BLaER1 (cell line): Measurements from ENCODE around the gene CSNK1D.

Experiments
- H3K27ac ChIP-seq: shearing (Covaris generic); formaldehyde crosslinking; 2 replicates; pipeline ENCODE4 v1.8.1; 2022
- H3K27me3 ChIP-seq: shearing (Covaris generic); formaldehyde crosslinking; 2 replicates; pipeline ENCODE4 v1.8.1; 2022
- H3K36me3 ChIP-seq: shearing (Covaris generic); formaldehyde crosslinking; 2 replicates; pipeline ENCODE4 v1.8.1; 2022
- H3K4me1 ChIP-seq: shearing (Covaris generic); formaldehyde crosslinking; 2 replicates; pipeline ENCODE4 v1.8.1; 2022
- H3K4me2 ChIP-seq: shearing (Covaris generic); formaldehyde crosslinking; 2 replicates; pipeline ENCODE4 v1.8.1; 2022
- H3K4me3 ChIP-seq: shearing (Covaris generic); formaldehyde crosslinking; 2 replicates; pipeline ENCODE4 v1.8.1; 2022
- H3K9ac ChIP-seq: shearing (Covaris generic); formaldehyde crosslinking; 2 replicates; pipeline ENCODE4 v1.8.1; 2022
- H3K9me3 ChIP-seq: shearing (Covaris generic); formaldehyde crosslinking; 2 replicates; pipeline ENCODE4 v1.8.1; 2022
- H4K20me1 ChIP-seq: shearing (Covaris generic); formaldehyde crosslinking; 2 replicates; pipeline ENCODE4 v1.8.1; 2022
- Cebpa-rat ChIP-seq: shearing (Covaris generic); IDR thresholded peaks from 2 replicates; pipeline ENCODE4 v1.8.1; 2022

Gene CSNK1D

GRCh38 chr17:82318169-82318498 is 44.6 kb upstream of the CSNK1D start:
- peaks cover 8% of the 10 kb centered on the region; the same call in 1 of the 2 replicates for H4K20me1 ChIP-seq
- H3K9me3 ChIP-seq = peaks cover 14% of the 10 kb centered on the region; the same call in 1 of the 2 replicates
- H3K9ac ChIP-seq = no peak overlapping the region
- no peak for TF ChIP-seq Cebpa-rat
- no peaks in the 10 kb centered on the region for H3K36me3 ChIP-seq
- peaks cover 51% of the 10 kb centered on the region for H3K4me1 ChIP-seq
- H3K27ac ChIP-seq = no peak overlapping the region
- no peak overlapping the region for H3K4me2 ChIP-seq
- H3K4me3 ChIP-seq = no peak overlapping the region
- peaks cover 66% of the 10 kb centered on the region for H3K27me3 ChIP-seq

DNA sequence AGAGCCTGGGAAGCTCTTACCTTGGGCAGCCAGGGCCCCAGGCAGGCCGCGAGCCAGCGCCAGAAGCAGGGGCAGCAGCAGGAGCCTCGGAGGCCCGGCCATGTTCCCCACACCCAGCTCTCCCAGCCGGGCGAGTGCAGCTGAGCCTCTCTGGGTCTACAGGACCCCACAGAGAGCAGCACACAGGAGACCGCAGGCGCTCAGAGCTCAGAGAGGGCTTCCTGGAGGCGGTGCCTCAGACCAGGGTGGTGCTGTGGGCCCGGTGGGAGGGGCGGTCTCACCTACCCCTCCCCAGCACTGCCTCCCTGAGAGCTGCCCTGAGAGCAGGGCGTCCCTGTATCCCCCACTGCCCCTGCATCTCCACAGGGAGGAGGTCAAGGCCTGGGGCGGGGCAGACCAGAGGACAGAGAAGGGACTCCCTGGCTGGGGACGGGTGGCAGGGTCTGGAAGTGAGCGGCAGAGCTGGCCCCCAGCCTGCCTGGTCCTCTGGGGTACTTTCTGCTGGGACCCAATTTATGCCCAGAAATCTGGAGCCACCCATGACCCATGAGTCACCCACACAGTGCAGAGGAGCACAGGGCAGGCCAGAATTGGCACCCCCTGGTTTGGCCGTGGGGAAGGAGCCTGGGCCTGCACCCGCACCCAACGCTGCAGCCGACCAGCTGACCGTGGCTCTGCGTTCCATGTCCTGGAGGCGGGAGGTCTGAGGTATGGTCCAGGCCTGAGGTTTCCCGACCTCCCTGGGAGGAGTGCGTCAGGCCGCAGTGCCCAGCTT is 44.1 kb upstream of the CSNK1D start, which contains the start of gene CD7:
TSS of gene CD7 (minus strand) at position 215 of the 775 bp plus-strand sequence. CDS start at position 102, 113 bp downstream.
- Histone ChIP-seq H4K20me1 (peaks cover 8% of the 10 kb centered on the region; the same call in 1 of the 2 replicates), H3K4me1 (peaks cover 51% of the 10 kb centered on the region), H3K9ac (no peak within 1 kb of the TSS), H3K4me2 (peak within 1 kb of the TSS; percentile 81), H3K27me3 (peaks cover 62% of the 10 kb centered on the region), H3K27ac (no peak within 1 kb of the TSS), H3K9me3 (peaks cover 14% of the 10 kb centered on the region; the same call in 1 of the 2 replicates), H3K4me3 (no peak within 1 kb of the TSS), H3K36me3 (no peaks in the 10 kb centered on the region)
- no peak for TF ChIP-seq Cebpa-rat

DNA sequence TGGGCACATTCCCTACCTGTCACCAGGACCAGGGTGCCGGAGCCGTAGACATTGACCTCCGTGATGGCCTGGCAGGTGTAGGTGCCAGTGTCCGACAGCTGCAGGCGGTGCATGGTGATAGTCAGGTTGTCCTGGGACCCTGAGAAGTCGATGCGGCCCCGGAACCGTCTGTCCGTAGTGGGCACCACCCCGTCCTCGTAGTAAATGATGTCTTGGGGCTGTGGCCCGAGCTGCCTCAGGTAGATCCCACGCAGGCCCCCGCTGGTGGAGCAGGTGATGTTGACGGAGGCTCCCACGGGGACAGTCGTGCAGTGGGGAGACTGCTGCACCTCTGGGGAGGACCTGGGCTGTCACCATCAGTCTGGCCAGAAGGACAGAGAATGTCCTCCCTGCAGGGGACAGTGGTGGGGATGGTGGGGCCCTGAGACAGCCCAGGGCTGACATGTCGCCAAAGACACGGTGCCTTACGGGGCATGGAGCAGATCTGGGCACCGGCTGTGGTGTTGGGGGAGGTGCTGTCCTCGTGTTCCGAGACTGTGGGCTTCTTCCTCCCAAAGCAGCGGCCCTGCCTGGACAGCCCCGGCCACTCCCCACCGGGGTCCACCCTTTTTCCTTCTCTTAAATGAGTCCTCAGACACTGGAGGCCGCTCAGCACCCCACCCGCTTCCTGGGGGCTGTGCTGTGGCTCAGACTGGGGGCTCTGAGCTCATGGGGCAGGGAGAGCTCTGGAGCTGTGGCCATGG is 43.3 kb upstream of the CSNK1D start:
- Histone ChIP-seq H3K4me2 (peak overlapping the region; percentile 81), H3K4me3 (no peak overlapping the region), H3K9ac (no peak overlapping the region)

GRCh38 chr17:82315703-82316358 is 42.3 kb upstream of the CSNK1D start:
- H3K27ac ChIP-seq = no peak overlapping the region

More for the DNA sequence above, 43.3 kb upstream of the CSNK1D start:
- Histone ChIP-seq H3K9me3 (peaks cover 14% of the 10 kb centered on the region; the same call in 1 of the 2 replicates), H3K4me1 (peaks cover 45% of the 10 kb centered on the region), H4K20me1 (peaks cover 6% of the 10 kb centered on the region; the same call in 1 of the 2 replicates), H3K27me3 (peaks cover 56% of the 10 kb centered on the region), H3K27ac (no peak overlapping the region), H3K36me3 (no peaks in the 10 kb centered on the region)
- no peak for TF ChIP-seq Cebpa-rat

GRCh38 chr17:82314727-82315605 is 41.5 kb upstream of the CSNK1D start:
- H3K4me3 ChIP-seq = no peak overlapping the region; the same call in 1 of the 2 replicates
- H3K36me3 ChIP-seq = no peaks in the 10 kb centered on the region
- peaks cover 14% of the 10 kb centered on the region; the same call in 1 of the 2 replicates for H3K9me3 ChIP-seq
- H3K27ac ChIP-seq = no peak overlapping the region
- H4K20me1 ChIP-seq = no peaks in the 10 kb centered on the region; the same call in 1 of the 2 replicates
- H3K4me1 ChIP-seq = peaks cover 42% of the 10 kb centered on the region
- no peak for TF ChIP-seq Cebpa-rat
- H3K4me2 ChIP-seq = peak overlapping the region; percentile 81
- H3K27me3 ChIP-seq = peaks cover 43% of the 10 kb centered on the region
- no peak overlapping the region for H3K9ac ChIP-seq

More at GRCh38 chr17:82315703-82316358, 42.3 kb upstream of the CSNK1D start:
- H3K27me3 ChIP-seq = peaks cover 46% of the 10 kb centered on the region
- peaks cover 42% of the 10 kb centered on the region for H3K4me1 ChIP-seq
- H3K4me2 ChIP-seq = peak overlapping the region; percentile 81
- no peaks in the 10 kb centered on the region; the same call in 1 of the 2 replicates for H4K20me1 ChIP-seq
- H3K4me3 ChIP-seq = peak overlapping the region; percentile 31; the same call in 1 of the 2 replicates
- no peak for TF ChIP-seq Cebpa-rat
- no peak overlapping the region for H3K9ac ChIP-seq
- peaks cover 14% of the 10 kb centered on the region; the same call in 1 of the 2 replicates for H3K9me3 ChIP-seq
- H3K36me3 ChIP-seq = no peaks in the 10 kb centered on the region

GRCh38 chr17:82314012-82314726 is 40.7 kb upstream of the CSNK1D start:
- Histone ChIP-seq H3K4me1 (peaks cover 42% of the 10 kb centered on the region), H3K9ac (no peak overlapping the region; the same call in 1 of the 2 replicates), H3K27ac (no peak overlapping the region), H3K4me3 (no peak overlapping the region), H3K27me3 (peaks cover 43% of the 10 kb centered on the region), H3K36me3 (no peaks in the 10 kb centered on the region), H4K20me1 (no peaks in the 10 kb centered on the region; the same call in 1 of the 2 replicates), H3K9me3 (peaks cover 11% of the 10 kb centered on the region; the same call in 1 of the 2 replicates), H3K4me2 (peak overlapping the region; percentile 81)
- no peak for TF ChIP-seq Cebpa-rat

DNA sequence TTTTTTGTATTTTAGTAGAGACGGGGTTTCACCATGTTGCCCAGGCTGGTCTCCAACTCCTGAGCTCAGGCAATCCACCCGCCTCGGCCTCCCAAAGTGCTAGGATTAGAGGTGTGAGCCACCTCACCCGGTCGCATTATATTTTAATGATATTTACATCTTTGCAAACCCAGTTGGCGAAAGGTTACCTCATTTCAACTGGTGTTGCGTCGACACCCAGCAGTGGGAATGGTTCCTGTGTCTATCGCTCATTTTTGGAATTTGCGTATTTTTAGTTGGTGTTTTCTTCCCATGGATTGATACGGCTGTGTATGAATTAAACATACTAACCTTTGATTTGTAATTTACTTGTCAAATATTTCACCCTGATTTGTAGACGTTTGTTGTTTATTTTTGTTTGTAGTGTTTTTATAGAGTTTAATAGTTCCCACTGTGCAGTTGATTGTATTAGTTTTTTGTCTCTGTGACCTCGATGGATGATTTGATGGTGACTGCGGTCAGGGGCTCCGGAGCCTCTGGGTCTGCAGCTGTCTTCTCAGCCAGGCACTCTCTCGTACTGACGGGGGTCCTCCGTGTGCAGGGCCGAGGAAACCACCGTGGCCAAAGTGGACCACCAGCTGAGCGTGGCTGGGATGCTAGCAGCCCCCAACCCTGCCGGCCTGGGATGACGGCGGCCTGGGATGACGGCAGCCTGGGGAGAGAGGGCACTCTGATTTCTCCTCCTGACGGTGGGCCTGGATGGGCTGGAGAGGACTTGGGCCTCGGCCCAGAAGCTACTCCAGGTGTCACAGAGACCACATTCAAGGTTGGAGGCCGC is 39.9 kb upstream of the CSNK1D start:
- H3K36me3 ChIP-seq = no peaks in the 10 kb centered on the region
- peaks cover 48% of the 10 kb centered on the region for H3K27me3 ChIP-seq
- H3K9me3 ChIP-seq = peaks cover 3% of the 10 kb centered on the region; the same call in 1 of the 2 replicates
- H3K4me2 ChIP-seq = no peak overlapping the region
- no peak for TF ChIP-seq Cebpa-rat
- no peak overlapping the region for H3K4me3 ChIP-seq
- peaks cover 46% of the 10 kb centered on the region for H3K4me1 ChIP-seq
- no peak overlapping the region for H3K27ac ChIP-seq
- H3K9ac ChIP-seq = no peak overlapping the region; the same call in 1 of the 2 replicates
- no peaks in the 10 kb centered on the region; the same call in 1 of the 2 replicates for H4K20me1 ChIP-seq
